T-helper 22 cell (primary cell): ENCODE results near the gene GRK2.
"Not testable (repeated sequence)": the region's sequence is repeated elsewhere in the genome, so short reads cannot be mapped to it uniquely, and the experiment has no call there.

ENCODE experiments used
- DNase-seq: peaks from one replicate; pipeline ENCODE4 v3.0.0-alpha.2; 2020; ENCODE audit warnings: low read depth

Gene GRK2

DNA sequence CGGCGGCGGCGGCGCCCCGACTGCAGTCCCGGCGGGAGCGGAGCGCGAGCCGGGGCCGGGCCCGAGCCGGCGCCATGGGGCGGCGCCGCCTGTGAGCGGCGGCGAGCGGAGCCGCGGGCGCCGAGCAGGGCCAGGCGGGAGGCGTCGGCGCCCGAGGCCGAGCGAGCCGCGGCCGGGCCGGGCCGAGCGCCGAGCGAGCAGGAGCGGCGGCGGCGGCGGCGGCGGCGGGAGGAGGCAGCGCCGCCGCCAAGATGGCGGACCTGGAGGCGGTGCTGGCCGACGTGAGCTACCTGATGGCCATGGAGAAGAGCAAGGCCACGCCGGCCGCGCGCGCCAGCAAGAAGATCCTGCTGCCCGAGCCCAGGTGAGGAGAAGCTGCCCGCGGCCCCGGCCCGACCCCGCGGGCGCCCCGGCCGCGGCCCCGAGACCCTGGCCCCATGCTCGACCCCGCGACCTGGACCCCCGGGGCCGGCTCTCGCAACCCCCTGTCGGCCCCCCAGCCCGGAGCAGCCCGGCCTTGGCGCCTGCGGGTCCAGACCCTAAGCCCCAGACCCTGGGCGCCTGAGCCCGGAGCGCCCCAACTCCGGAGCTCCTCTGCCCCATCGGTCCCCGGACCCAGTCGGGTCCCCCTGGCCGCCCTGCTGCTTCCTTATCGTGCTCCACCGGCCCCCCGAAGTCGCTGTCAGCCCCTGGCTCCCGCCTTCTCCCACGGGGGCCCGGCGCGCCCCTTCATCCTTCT, at the start of gene GRK2:
Gene GRK2, plus strand, starts transcription at position 25 of the 739 bp plus-strand sequence. Its CDS starts 227 bp downstream, at position 252.
- DNase-seq: no peak

- no peak for DNase-seq
Observed at GRCh38 chr11:67227726-67228125, 38.5 kb upstream of the GRK2 start.

DNA sequence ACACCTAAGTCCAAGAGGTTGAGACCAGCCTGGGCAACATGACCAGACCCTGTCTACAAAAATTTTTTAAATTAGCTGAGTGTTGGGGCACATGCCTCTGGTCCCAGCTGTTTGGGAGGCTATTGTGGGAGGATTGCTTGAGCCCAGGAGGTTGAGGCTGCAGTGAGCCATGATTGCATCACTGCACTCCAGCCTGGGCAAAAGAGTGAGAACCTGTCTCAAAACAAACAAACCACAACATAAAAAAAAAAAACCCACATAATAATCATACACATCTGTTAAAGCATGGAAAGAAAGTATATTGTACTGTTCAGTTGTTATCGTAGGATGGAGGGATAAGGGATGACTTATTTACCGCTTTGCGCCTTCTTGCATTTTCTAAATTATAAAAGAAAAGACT, 35.9 kb upstream of the GRK2 start:
- no peak for DNase-seq

DNA sequence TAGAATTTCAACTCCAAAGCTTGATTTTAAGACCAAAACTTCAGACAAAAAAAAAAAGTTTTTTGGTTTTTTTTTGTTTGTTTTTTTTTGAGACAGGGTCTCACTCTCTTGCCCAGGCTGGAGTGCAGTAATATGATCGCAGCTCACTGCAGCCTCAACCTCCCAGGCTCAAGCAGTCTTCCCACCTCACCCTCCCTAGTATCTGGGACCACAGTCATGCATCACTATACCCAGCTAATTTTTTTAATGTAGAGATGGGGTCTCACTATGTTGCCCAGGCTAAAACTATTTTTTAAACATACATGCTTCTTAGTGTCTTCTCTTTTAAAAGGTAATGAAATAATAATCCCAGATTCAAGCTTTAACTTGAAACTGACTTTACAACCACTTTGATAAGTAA, 35.4 kb upstream of the GRK2 start:
- no peak for DNase-seq

GRCh38 chr11:67233584-67234190, 32.6 kb upstream of the GRK2 start:
- DNase-seq: no peak

DNA sequence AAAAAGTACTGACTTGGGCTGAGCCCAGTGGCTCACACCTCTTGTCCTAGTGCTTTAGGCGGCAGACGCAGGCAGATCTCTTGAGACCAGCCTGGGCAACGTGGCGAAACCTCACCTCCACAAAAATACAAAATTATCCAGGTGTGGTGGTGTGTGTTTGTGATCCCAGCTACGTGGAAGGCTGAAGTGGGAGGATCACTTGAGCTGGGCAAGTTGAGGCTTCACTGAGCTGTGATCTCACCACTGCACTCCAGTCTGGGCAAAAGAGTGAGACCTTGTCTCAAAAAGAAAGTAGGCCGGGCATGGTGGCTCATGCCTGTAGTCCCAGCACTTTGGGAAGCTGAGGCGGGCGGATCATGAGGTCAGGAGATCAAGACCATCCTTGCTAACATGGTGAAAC, 31.7 kb upstream of the GRK2 start:
- not testable (repeated sequence) for DNase-seq

GRCh38 chr11:67237574-67237973, 28.7 kb upstream of the GRK2 start:
- no peak for DNase-seq

GRCh38 chr11:67238894-67239782, 27.1 kb upstream of the GRK2 start:
- no peak for DNase-seq

- peak; percentile 98 for DNase-seq
Observed at GRCh38 chr11:67239783-67240575, 26.3 kb upstream of the GRK2 start.

DNA sequence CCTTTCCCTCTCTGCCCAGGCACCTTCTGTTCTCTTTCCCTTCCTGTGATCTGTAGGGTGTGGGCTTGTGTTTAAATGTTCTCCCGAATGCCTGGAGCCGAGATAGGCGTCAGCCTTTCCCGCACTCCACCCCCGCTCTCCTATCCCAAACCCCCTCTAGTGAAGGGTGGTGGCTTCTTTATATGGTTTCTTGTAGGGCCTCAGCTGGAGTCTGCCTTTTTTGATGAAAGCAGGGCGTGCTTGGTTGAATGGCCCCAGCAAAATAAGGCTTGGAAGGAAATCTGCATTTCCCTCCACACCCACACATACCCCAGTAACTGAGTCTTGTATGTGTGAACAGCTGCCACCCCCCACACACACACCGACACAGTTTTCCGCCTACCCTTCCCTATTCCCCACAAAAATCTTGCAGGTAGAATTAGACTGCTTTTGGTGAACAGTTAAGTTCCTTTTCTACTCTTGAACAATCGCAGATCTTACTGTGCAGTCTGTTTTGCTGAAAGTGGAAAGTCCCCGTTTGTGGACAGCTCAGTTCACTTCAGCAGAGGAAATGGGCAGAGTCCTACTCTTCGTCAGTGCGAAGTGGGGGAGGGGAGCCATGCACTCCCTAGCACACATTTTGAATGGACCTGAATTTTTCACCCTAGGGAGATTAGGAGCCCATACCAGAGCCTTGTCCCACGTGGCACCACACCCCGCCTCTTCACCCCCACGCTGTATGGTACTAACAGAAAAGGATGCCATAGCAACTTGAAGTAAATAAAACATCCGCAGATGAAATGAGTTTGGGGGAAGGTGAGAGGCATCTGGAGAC, 25.5 kb upstream of the GRK2 start:
- DNase-seq: peak; percentile 82

DNA sequence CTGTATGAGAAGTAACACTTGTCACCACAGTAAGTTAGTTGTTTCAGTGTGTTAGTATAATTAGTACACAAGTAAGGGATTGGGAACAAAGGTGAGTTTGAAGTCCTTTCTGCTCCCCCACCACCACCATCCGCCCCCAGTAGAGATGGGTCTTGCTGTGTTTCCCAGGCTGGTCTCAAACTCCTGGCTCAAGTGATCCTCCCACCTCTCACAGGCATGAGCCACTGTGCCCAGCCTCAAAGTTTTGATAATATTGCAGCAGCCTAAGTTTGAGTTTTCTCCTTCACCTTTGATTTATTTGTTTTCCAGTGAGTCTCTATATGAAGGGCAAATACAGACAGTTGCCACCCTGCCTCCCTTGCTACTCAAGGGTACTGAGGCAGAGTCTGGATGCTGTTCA, 23.7 kb upstream of the GRK2 start:
- no peak for DNase-seq

GRCh38 chr11:67243051-67243450, 23.2 kb upstream of the GRK2 start:
- DNase-seq: no peak

GRCh38 chr11:67245046-67245445, 21.2 kb upstream of the GRK2 start:
- DNase-seq: no peak

DNA sequence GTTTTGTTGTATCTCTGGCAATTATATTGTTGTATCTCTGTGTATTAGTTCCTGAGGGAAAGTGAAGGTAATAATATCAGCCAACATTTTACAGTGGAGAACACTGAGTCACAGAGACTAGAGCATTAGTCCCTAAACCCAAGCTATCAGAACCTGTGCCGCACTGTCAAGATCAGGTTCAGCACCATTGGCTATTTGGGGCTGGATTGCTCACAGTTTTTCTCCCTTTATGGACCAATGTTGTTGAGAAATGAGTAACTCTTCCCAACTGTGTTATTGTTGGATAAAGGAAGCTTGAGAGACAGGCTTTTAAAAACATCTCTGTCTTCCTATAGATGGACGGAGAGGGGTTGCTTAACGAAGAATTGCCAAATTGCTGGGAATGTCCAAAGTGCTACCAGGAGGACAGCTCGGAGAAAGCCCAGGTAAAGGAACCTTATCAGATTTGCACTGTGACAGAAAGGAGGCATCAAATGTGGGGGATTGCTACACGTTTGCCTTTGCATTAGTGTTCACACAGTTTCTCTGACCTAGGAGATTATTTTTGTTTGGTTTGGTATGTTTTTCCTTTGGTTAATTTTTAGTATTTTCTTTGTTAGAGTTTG, 18.2 kb upstream of the GRK2 start:
- no peak for DNase-seq

- no peak for DNase-seq
Observed at GRCh38 chr11:67248653-67249052, 17.6 kb upstream of the GRK2 start.

DNA sequence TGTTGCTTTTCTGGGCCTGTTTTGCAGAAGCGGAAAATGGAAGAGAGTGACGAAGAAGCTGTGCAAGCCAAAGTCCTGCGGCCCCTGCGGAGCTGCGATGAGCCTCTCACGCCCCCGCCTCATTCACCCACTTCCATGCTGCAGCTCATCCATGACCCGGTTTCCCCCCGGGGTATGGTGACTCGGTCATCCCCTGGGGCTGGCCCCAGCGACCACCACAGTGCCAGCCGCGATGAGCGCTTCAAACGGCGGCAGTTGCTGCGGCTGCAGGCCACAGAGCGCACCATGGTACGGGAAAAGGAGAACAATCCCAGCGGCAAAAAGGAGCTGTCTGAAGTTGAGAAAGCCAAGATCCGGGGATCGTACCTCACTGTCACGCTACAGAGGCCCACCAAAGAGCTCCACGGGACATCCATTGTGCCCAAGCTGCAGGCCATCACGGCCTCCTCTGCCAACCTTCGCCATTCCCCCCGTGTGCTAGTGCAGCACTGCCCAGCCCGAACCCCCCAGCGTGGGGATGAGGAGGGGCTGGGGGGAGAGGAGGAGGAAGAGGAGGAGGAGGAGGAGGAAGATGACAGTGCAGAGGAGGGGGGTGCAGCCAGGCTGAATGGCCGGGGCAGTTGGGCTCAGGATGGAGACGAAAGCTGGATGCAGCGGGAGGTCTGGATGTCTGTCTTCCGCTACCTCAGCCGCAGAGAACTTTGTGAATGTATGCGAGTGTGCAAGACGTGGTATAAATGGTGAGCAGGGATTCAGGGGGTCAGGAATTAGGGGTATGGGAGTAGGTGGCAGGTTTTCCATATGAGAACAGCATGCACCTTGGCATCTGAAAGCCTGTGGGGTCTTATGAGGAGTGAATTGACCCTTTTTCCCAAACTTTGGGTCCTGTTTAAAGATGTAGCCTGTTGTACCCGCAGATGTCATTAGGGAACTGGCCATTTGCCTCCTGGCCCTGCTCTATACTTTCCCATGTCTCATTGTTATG, 15.9 kb upstream of the GRK2 start:
- DNase-seq: no peak

GRCh38 chr11:67251841-67252240, 14.4 kb upstream of the GRK2 start:
- DNase-seq: no peak

- DNase-seq: no peak
Observed at GRCh38 chr11:67252831-67253239, 13.4 kb upstream of the GRK2 start.

GRCh38 chr11:67253872-67254624, 12.2 kb upstream of the GRK2 start:
- no peak for DNase-seq
